Measurements from ENCODE around the gene GAB3.

DNA sequence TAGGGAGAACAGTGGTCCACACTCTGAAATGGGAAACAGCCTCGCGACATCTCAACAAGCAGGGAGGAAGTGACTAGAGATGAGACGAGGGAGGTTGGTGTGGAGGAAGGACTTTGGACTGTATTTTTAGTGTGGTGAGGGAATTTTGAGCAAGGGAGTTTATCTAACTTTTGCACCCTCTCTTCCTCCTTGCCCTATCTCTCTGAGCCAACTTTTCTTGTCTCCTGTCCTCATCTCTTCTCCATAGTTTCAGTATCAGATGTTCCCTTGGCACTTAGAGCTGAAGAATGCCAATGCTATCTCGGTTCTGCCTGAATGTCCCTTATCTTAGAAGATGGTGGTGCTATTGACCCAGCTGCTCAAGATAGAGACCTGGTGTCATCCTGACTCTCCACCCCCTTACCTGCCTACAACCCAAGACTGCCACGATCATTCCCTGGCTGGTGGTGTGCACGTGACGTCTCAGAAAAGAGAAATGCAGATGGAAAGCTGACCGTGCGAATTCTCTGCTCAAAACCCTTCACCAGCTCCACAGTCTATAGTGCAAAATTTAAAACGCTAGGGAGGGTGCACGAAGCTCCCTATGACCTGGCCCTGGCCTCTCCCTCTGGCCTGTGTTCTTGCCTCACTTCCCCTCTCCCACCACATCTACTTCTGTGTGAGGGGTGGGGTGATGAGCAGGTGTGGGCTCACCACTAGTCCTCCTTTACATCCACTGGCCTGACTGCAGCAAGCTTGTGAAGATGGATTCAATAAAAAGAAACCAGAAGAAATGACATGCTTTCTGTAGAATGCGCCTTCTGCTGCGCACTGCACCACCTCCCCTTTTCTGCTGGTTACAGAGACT is 33.5 kb upstream of the GAB3 start:
- TF ChIP-seq, protein P1, sequence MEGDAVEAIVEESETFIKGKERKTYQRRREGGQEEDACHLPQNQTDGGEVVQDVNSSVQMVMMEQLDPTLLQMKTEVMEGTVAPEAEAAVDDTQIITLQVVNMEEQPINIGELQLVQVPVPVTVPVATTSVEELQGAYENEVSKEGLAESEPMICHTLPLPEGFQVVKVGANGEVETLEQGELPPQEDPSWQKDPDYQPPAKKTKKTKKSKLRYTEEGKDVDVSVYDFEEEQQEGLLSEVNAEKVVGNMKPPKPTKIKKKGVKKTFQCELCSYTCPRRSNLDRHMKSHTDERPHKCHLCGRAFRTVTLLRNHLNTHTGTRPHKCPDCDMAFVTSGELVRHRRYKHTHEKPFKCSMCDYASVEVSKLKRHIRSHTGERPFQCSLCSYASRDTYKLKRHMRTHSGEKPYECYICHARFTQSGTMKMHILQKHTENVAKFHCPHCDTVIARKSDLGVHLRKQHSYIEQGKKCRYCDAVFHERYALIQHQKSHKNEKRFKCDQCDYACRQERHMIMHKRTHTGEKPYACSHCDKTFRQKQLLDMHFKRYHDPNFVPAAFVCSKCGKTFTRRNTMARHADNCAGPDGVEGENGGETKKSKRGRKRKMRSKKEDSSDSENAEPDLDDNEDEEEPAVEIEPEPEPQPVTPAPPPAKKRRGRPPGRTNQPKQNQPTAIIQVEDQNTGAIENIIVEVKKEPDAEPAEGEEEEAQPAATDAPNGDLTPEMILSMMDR (conservative IDR thresholded peaks at IDR 0.05): no peak
- no peak for TF ChIP-seq EZH2 (IDR thresholded peaks at IDR 0.05; ENCODE audit: low read depth)

Data from PC-9 (cell line).